ENCODE results near the gene CD44. TPM values are rescaled to one million over a fixed set of nuclear protein-coding genes. Genes with fewer than 3 reads are reported as not detected.

Gene CD44
- polyA plus RNA-seq, 1 donor from 2014 or later: 0.77 TPM

- H3K4me2 ChIP-seq (ENCODE audit: low read length): no peak overlapping the region
- no peak overlapping the region for H2AFZ ChIP-seq (ENCODE audit: low read depth, low read length)
These were observed 26.7 kb upstream of the CD44 start for GRCh38 chr11:35112056-35112845.

GRCh38 chr11:35112846-35113105, 26.2 kb upstream of the CD44 start:
- no peak overlapping the region for H2AFZ ChIP-seq (ENCODE audit: low read depth, low read length)
- no peaks in the 10 kb centered on the region for H3K9me2 ChIP-seq (ENCODE audit: insufficient read depth, low read length)
- H3K4me3 ChIP-seq (ENCODE audit: low read length): no peak overlapping the region
- no peaks in the 10 kb centered on the region for H3K79me2 ChIP-seq (replicated peaks; ENCODE audit: insufficient read depth, low read length)
- H4K20me1 ChIP-seq (ENCODE audit: insufficient read depth): no peaks in the 10 kb centered on the region
- no peak overlapping the region for H3K4me2 ChIP-seq (ENCODE audit: low read length)
- no peaks in the 10 kb centered on the region for H3K36me3 ChIP-seq (ENCODE audit: insufficient read depth, low read length)
- no peak for TF ChIP-seq RAD21 (conservative IDR thresholded peaks at IDR 0.05)
- TF ChIP-seq EZH2 (IDR thresholded peaks at IDR 0.05; ENCODE audit: borderline replicate concordance, insufficient read depth, low read length, poor library complexity, severe bottlenecking): no peak
- no peak for TF ChIP-seq CTCF (IDR thresholded peaks at IDR 0.05; ENCODE audit: poor library complexity, severe bottlenecking)
- TF ChIP-seq SMC3 (conservative IDR thresholded peaks at IDR 0.05; ENCODE audit: poor library complexity): no peak
- TF ChIP-seq POLR2AphosphoS5 (IDR thresholded peaks at IDR 0.05): no peak
- TF ChIP-seq MXI1 (conservative IDR thresholded peaks at IDR 0.05; ENCODE audit: poor library complexity, severe bottlenecking): no peak
- no peak for TF ChIP-seq TAF1 (IDR thresholded peaks at IDR 0.05; ENCODE audit: low read depth)
- TF ChIP-seq EP300 (conservative IDR thresholded peaks at IDR 0.05; ENCODE audit: poor library complexity, severe bottlenecking): no peak
- TF ChIP-seq REST (IDR thresholded peaks at IDR 0.05; ENCODE audit: borderline replicate concordance): no peak
- H3K27ac ChIP-seq (ENCODE audit: low read length): no peak overlapping the region
- H3K9me3 ChIP-seq (ENCODE audit: low read length): no peaks in the 10 kb centered on the region
- no peaks in the 10 kb centered on the region for H3K27me3 ChIP-seq (ENCODE audit: insufficient read depth, low read depth, low read length)
- no peak overlapping the region for H3K9ac ChIP-seq (ENCODE audit: low read length)
- H3F3A ChIP-seq (ENCODE audit: insufficient read depth, low read length, poor library complexity, severe bottlenecking): no peaks in the 10 kb centered on the region

More at GRCh38 chr11:35112056-35112845, 26.7 kb upstream of the CD44 start:
- Histone ChIP-seq H3K36me3 (ENCODE audit: insufficient read depth, low read length) (no peaks in the 10 kb centered on the region), H3K4me3 (ENCODE audit: low read length) (no peak overlapping the region), H3K27ac (ENCODE audit: low read length) (no peak overlapping the region), H3K9me3 (ENCODE audit: low read length) (no peaks in the 10 kb centered on the region), H3K9ac (ENCODE audit: low read length) (no peak overlapping the region), H3K79me2 (replicated peaks; ENCODE audit: insufficient read depth, low read length) (no peaks in the 10 kb centered on the region), H3F3A (ENCODE audit: insufficient read depth, low read length, poor library complexity, severe bottlenecking) (no peaks in the 10 kb centered on the region), H3K27me3 (ENCODE audit: insufficient read depth, low read depth, low read length) (no peaks in the 10 kb centered on the region), H4K20me1 (ENCODE audit: insufficient read depth) (no peaks in the 10 kb centered on the region), H3K9me2 (ENCODE audit: insufficient read depth, low read length) (no peaks in the 10 kb centered on the region)
- TF ChIP-seq SMC3 (conservative IDR thresholded peaks at IDR 0.05; ENCODE audit: poor library complexity) (no peak), EZH2 (IDR thresholded peaks at IDR 0.05; ENCODE audit: borderline replicate concordance, insufficient read depth, low read length, poor library complexity, severe bottlenecking) (no peak)
